Adipocyte (in vitro differentiated cells): ENCODE measurements around the gene CFAP54.
A peak's percentile ranks its signal among the peaks of the same experiment; 100 is the strongest.
"Not testable (repeated sequence)": the region's sequence is repeated elsewhere in the genome, so short reads cannot be mapped to it uniquely, and the experiment has no call there.

ENCODE experiments used
- DNase-seq: peaks from one replicate; pipeline ENCODE4 v3.0.0-alpha.2; 2015; ENCODE audit warnings: low read depth
- H3K27me3 ChIP-seq: replicated peaks from 2 replicates; pipeline ENCODE4 v1.7.0; 2013; ENCODE audit warnings: mild to moderate bottlenecking, low read length, moderate library complexity; ENCODE audit not compliant: control insufficient read depth, insufficient read depth
- H3K36me3 ChIP-seq: 2 replicates; pipeline ENCODE4 v1.7.0; 2013; ENCODE audit warnings: low read length, mild to moderate bottlenecking, moderate library complexity; ENCODE audit not compliant: control insufficient read depth, insufficient read depth, severe bottlenecking
- H3K4me1 ChIP-seq: 2 replicates; pipeline ENCODE4 v1.7.0; 2013; ENCODE audit warnings: mild to moderate bottlenecking, low read length, moderate library complexity; ENCODE audit not compliant: control insufficient read depth, insufficient read depth
- H3K4me3 ChIP-seq: 2 replicates; pipeline ENCODE4 v1.7.0; 2013; ENCODE audit warnings: mild to moderate bottlenecking, low read length, moderate library complexity
- H3K9ac ChIP-seq: 2 replicates; pipeline ENCODE4 v1.7.0; 2013; ENCODE audit warnings: mild to moderate bottlenecking, low read length, moderate library complexity
- H3K9me3 ChIP-seq: 2 replicates; pipeline ENCODE4 v1.7.0; 2013; ENCODE audit warnings: mild to moderate bottlenecking, low read length, moderate library complexity; ENCODE audit not compliant: control insufficient read depth

CFAP54 gene

DNA sequence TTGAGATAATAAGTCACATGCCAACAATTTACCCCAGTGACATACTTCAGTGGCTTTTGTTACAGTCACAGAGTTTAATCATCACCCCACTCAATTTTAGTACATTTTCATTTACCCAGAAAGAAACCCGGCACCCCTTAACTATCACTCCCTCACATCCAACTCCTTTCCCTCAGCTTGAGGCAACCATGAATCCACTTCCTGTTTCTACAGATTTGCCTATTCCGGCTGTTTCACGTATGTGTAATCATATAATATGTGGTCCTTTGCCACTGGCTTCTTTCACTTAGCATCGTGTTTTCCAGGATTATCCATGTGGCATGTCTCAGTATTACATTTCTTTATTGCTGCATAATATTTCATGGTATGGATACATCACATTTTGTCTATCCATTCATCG is 147.5 kb downstream of the CFAP54 start:
- Histone ChIP-seq H3K36me3 (no peaks in the 10 kb centered on the region), H3K9ac (no peak overlapping the region), H3K4me1 (no peaks in the 10 kb centered on the region), H3K27me3 (no peaks in the 10 kb centered on the region), H3K4me3 (no peak overlapping the region), H3K9me3 (no peaks in the 10 kb centered on the region)
- DNase-seq: no peak

DNA sequence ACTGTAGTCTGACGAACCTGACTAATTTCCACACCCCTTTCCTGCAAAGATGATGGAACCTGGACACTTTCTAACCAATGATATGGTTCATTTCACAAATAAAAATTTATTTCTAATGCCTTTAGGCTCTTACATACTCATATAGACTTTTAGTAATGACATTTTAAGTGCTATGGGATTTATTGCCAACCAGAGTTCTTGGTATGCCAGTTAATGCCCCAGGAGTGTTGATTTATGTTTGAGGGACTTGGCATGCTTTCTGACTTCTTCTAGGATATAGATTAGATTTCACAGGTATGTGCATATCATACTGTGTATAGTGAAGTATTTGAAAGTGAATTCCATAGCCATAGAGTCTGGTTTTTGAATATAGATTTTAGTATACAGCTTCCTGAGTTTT is 159.5 kb downstream of the CFAP54 start:
- Histone ChIP-seq H3K4me1 (no peaks in the 10 kb centered on the region), H3K9ac (no peak overlapping the region), H3K4me3 (no peak overlapping the region), H3K9me3 (peaks cover 4% of the 10 kb centered on the region), H3K36me3 (no peaks in the 10 kb centered on the region), H3K27me3 (no peaks in the 10 kb centered on the region)
- no peak for DNase-seq

DNA sequence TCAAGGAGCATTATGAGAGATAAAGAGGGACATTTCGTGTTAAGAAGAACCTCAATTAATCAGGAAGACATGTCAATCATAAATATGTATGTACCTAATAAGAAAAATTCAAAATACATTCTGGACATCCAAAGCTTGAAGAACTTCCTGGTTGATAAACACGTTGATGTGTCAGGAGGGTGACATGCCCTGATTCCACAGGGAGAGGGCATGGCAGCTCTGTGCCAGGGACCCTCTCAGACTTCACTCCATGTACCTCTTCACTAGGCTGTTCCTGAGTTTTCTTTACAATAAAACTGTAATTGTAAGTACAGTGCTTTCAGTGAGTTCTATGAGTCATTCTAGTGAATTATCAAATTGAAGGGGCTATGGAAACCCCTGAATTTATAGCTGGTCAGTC is 163.5 kb downstream of the CFAP54 start:
- H3K9me3 ChIP-seq: no peaks in the 10 kb centered on the region
- H3K9ac ChIP-seq: no peak overlapping the region
- no peak overlapping the region for H3K4me3 ChIP-seq
- no peaks in the 10 kb centered on the region for H3K36me3 ChIP-seq
- no peaks in the 10 kb centered on the region for H3K27me3 ChIP-seq
- H3K4me1 ChIP-seq: no peaks in the 10 kb centered on the region
- DNase-seq: no peak

DNA sequence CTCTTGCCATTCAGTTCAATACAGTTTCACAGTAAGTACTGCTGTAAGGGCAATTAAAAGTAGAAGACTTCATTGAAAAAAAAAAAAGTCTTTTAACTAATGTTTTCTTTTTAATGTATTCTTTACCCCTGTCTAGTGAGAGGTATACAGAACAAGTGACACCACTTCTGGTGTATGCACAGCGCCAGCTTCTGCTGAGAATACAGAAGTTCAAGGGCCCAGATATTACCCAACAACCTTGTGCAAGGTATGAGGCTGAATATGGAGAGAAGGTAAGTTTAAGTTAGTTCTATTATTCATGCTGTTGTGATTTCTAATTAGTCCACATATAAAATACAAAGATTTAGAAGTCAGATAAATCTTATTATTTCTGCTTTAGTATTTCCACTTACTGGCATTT is 168.7 kb downstream of the CFAP54 start:
- no peaks in the 10 kb centered on the region for H3K36me3 ChIP-seq
- DNase-seq: no peak
- no peak overlapping the region for H3K4me3 ChIP-seq
- no peak overlapping the region for H3K9ac ChIP-seq
- H3K4me1 ChIP-seq: no peaks in the 10 kb centered on the region
- no peaks in the 10 kb centered on the region for H3K27me3 ChIP-seq
- no peaks in the 10 kb centered on the region for H3K9me3 ChIP-seq

DNA sequence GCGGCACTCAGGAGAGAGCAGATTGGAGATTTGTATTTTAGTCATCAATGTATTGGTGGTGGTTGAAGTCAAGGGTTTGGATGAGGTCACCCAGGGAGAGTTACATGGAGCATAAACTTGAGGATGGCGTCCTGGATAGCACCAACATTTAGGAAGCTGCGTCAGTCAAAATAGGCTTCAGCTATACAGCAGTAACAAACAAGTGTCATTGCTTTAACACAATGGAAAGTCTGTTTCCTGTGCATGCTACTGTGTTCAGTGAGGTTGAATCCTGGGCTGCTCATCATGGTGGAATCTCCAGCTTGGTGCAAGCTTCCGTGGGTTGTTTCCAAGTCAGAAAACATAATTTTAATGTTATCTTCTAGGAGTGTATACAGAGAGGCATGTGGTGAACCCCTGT is 180.4 kb downstream of the CFAP54 start:
- Histone ChIP-seq H3K4me1 (no peaks in the 10 kb centered on the region), H3K36me3 (no peaks in the 10 kb centered on the region), H3K27me3 (no peaks in the 10 kb centered on the region), H3K9ac (no peak overlapping the region), H3K4me3 (no peak overlapping the region), H3K9me3 (no peaks in the 10 kb centered on the region)
- DNase-seq: no peak

DNA sequence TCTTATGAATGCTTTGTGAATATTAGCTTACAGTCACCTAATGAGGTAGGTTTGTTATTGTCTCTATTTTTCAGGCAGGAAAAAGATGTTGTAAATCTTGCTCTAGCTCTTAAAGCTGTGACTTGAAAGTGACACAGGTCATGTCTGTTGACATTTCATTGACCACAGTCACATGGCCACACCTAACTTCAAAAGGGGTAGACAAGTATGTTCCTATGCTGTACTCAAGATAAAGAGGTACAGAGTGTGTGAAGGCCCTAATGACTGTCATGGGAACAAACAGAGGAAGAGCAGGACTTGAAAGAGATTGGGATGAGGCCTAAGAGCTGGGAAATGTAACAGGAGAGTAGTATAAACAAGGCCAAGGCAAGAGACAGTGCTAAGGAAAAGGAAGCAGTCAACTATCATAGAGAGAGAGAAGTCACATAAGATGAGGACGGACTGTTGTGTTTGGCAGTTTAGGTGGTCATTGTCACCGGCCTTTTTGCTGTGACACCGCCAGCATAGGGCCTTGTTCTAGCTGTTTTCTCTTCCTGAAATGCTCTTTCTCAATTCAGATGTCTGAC is 181.0 kb downstream of the CFAP54 start:
- Histone ChIP-seq H3K36me3 (no peaks in the 10 kb centered on the region), H3K4me1 (no peaks in the 10 kb centered on the region), H3K9ac (no peak overlapping the region)

DNA sequence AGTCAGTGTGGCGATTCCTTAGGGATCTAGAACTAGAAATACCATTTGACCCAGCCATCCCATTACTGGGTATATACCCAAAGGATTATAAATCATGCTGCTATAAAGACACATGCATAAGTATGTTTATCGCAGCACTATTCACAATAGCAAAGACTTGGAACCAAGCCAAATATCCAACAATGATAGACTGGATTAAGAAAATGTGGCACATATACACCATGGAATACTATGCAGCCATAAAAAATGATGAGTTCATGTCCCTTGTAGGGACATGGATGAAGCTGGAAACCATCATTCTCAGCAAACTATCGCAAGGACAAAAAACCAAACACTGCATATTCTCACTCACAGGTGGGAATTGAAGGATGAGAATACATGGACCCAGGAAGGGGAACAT is 186.1 kb downstream of the CFAP54 start:
- H3K27me3 ChIP-seq, H3K36me3 ChIP-seq, H3K9me3 ChIP-seq, H3K9ac ChIP-seq, H3K4me1 ChIP-seq, DNase-seq, H3K4me3 ChIP-seq: not testable (repeated sequence)

More for the DNA sequence above, 181.0 kb downstream of the CFAP54 start:
- H3K4me3 ChIP-seq: no peak overlapping the region
- no peak for DNase-seq
- no peaks in the 10 kb centered on the region for H3K9me3 ChIP-seq
- H3K27me3 ChIP-seq: no peaks in the 10 kb centered on the region

DNA sequence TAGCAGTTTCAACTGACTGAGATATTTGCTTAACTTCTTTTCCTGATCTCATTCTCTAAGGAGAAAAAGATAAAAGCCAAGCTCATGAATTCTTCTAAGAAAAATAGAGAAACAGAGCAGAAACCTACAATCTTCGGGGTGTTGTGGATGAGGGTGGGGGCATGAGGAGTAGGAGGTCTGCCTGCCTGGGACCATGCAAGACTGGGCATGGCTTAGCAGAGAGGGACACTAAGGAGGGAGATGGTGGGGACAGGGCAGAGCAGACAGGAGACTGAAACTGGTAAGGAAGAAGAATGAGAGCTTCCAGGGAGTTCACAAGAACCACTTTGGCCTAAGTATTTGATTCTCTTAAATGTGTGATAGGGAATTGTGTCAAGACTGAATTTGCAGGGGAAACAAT is 188.0 kb downstream of the CFAP54 start:
- H3K36me3 ChIP-seq: no peaks in the 10 kb centered on the region
- H3K4me3 ChIP-seq: no peak overlapping the region
- no peak overlapping the region for H3K9ac ChIP-seq
- no peak for DNase-seq
- no peaks in the 10 kb centered on the region for H3K27me3 ChIP-seq
- H3K4me1 ChIP-seq: no peaks in the 10 kb centered on the region
- no peaks in the 10 kb centered on the region for H3K9me3 ChIP-seq

DNA sequence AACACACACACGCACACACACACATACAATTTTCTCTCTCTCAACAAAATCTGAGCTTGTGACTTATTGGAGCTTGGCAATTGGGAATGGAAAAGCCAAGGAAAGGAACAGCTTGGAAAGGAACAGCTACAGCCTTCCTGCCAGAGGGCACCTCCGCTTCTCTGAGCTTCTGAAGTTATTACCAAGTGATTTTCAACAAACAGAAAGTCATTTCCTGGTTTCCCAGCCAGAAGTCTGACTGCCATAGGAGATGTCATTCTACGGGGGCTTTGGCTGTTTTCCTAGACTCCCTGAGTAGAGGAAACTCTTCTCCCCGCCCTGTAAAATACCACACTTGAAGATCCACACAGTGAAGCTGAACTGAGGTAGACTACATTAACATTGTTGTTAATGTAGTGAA is 198.3 kb downstream of the CFAP54 start:
- no peaks in the 10 kb centered on the region for H3K4me1 ChIP-seq
- H3K27me3 ChIP-seq: no peaks in the 10 kb centered on the region
- H3K9me3 ChIP-seq: no peaks in the 10 kb centered on the region
- no peak overlapping the region for H3K9ac ChIP-seq
- no peak for DNase-seq
- H3K4me3 ChIP-seq: no peak overlapping the region
- H3K36me3 ChIP-seq: no peaks in the 10 kb centered on the region

DNA sequence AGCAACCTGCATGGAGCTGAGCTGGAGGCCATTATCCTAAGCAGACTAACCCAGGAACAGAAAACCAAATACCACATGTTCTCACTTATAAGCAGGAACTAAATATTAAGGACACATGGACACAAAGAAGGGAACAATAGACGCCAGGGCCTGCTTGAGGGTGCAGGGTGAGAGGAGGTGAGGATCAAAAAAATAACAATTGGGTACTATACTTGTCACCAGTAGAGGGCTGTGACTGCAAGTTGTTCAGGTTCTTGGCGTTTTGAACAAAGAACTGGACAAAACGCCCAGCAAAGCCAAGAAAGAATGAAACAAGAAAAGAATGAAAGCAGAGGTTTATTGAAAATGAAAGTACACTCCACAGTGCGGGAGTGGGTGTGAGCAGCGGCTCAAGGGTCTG is 209.1 kb downstream of the CFAP54 start:
- Histone ChIP-seq H3K9ac (no peak overlapping the region), H3K27me3 (peaks cover 3% of the 10 kb centered on the region), H3K4me3 (no peak overlapping the region), H3K4me1 (peaks cover 10% of the 10 kb centered on the region), H3K9me3 (no peaks in the 10 kb centered on the region), H3K36me3 (no peaks in the 10 kb centered on the region)
- peak; percentile 4 for DNase-seq

DNA sequence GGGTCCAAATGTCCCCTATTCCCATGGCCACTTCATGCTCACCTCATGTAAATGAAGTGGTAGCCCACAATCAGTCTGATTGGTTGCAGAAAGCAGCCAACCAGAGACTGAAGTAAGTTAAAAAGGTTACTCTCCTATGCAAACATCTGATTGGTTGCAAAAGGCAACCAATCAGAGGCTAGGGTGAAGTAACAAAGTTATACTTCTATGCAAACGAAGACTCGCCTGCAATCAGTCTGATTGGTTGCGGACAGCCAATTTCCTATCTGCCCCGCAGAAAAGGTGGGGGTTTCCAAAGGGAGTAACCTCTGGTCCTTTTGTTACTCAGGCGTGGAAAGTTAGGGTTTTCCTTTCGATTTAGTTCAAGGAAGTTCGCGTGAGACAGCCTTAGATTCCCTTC is 209.6 kb downstream of the CFAP54 start:
- no peaks in the 10 kb centered on the region for H3K36me3 ChIP-seq
- DNase-seq: no peak
- H3K9me3 ChIP-seq: no peaks in the 10 kb centered on the region
- H3K27me3 ChIP-seq: peaks cover 3% of the 10 kb centered on the region
- H3K4me3 ChIP-seq: no peak overlapping the region
- H3K4me1 ChIP-seq: peaks cover 10% of the 10 kb centered on the region
- H3K9ac ChIP-seq: no peak overlapping the region

DNA sequence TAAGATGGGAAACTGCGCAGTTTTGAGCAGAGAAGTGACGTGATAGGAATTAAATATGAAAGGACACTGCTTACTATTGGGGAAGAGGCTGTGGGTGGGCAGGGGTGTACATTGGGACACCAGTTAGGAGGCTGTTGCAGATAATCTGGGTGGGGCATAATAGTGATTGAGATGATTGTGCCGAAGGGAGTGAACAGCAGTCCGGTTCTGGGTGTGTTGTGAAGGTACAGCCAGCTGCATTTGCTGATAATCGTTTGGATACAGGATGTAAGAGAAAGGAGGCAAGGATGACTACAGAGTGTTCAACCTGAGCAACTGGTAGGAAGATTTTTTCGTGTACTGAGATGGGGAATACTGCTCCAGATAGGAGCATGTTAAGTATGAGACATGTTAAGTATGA is 212.5 kb downstream of the CFAP54 start:
- Histone ChIP-seq H3K4me1 (no peaks in the 10 kb centered on the region), H3K9ac (no peak overlapping the region), H3K4me3 (no peak overlapping the region), H3K9me3 (no peaks in the 10 kb centered on the region), H3K36me3 (no peaks in the 10 kb centered on the region), H3K27me3 (peaks cover 3% of the 10 kb centered on the region)
- no peak for DNase-seq
